Neural progenitor cell (in vitro differentiated cells): ENCODE data around the gene ACTR5. TPM values are rescaled to one million over a fixed set of nuclear protein-coding genes. Genes with fewer than 3 reads are reported as not detected.

Source experiments
- DNase-seq: peaks from one replicate; pipeline ENCODE4 v3.0.0-alpha.2; 2016; ENCODE audit warnings: low spot score
- H2AFZ ChIP-seq: fragments of 200-600 bp; sonication (generic); replicated peaks from 2 replicates; pipeline ENCODE4 v1.6.1; 2016; ENCODE audit warnings: antibody characterized with exemption
- H3F3A ChIP-seq: fragments of 200-600 bp; sonication (generic); 2 replicates; pipeline ENCODE4 v1.6.1; 2016; ENCODE audit warnings: antibody characterized with exemption, low read depth
- H3K27ac ChIP-seq: fragments of 200-600 bp; sonication (generic); 2 replicates; pipeline ENCODE4 v1.5.1; 2016; ENCODE audit warnings: mild to moderate bottlenecking
- H3K27me3 ChIP-seq: fragments of 200-600 bp; sonication (generic); 2 replicates; pipeline ENCODE4 v1.6.1; 2016; ENCODE audit warnings: mild to moderate bottlenecking, moderate library complexity
- H3K36me3 ChIP-seq: fragments of 200-600 bp; sonication (generic); 2 replicates; pipeline ENCODE4 v1.5.1; 2016
- H3K4me1 ChIP-seq: fragments of 200-600 bp; sonication (generic); 2 replicates; pipeline ENCODE4 v1.6.1; 2016; ENCODE audit warnings: mixed run types
- H3K4me2 ChIP-seq: fragments of 200-600 bp; sonication (generic); 2 replicates; pipeline ENCODE4 v1.6.1; 2016
- H3K4me3 ChIP-seq: fragments of 200-600 bp; sonication (generic); 2 replicates; pipeline ENCODE4 v1.5.1; 2016
- H3K79me2 ChIP-seq: fragments of 200-600 bp; sonication (generic); 2 replicates; pipeline ENCODE4 v1.6.1; 2016; ENCODE audit warnings: low read depth
- H3K9ac ChIP-seq: fragments of 200-600 bp; sonication (generic); 2 replicates; pipeline ENCODE4 v1.6.1; 2016
- H3K9me3 ChIP-seq: fragments of 200-600 bp; sonication (generic); 2 replicates; pipeline ENCODE4 v1.5.1; 2016; ENCODE audit warnings: low read depth
- H4K20me1 ChIP-seq: fragments of 200-600 bp; sonication (generic); 2 replicates; pipeline ENCODE4 v1.6.1; 2016; ENCODE audit warnings: low read depth
- H3K27ac Mint-ChIP-seq: 3 replicates; pipeline ENCODE4 v1.8.0; 2021; ENCODE audit warnings: mixed read lengths
- H3K27me3 Mint-ChIP-seq: 2 replicates; pipeline ENCODE4 v1.8.0; 2022; ENCODE audit warnings: low read depth, mild to moderate bottlenecking, inconsistent platforms, moderate library complexity, mixed read lengths; ENCODE audit not compliant: insufficient read depth
- H3K36me3 Mint-ChIP-seq: 3 replicates; pipeline ENCODE4 v1.8.0; 2021; ENCODE audit warnings: mixed read lengths
- H3K4me1 Mint-ChIP-seq: 3 replicates; pipeline ENCODE4 v1.8.0; 2021; ENCODE audit warnings: mixed read lengths
- H3K4me3 Mint-ChIP-seq: 3 replicates; pipeline ENCODE4 v1.8.0; 2021; ENCODE audit warnings: mild to moderate bottlenecking, moderate library complexity, mixed read lengths
- H3K9me3 Mint-ChIP-seq: 3 replicates; pipeline ENCODE4 v1.8.0; 2020; ENCODE audit warnings: mixed read lengths
- CTCF ChIP-seq: fragments of 200-600 bp; sonication (generic); IDR thresholded peaks from 2 replicates; pipeline ENCODE4 v1.5.1; 2017; ENCODE audit warnings: antibody characterized with exemption, mild to moderate bottlenecking
- EZH2 ChIP-seq: fragments of 200-600 bp; sonication (generic); IDR thresholded peaks from 2 replicates; pipeline ENCODE4 v1.6.1; 2017; ENCODE audit warnings: antibody characterized with exemption, mild to moderate bottlenecking, moderate library complexity
- EZH2phosphoT487 ChIP-seq: fragments of 200-600 bp; sonication (generic); IDR thresholded peaks from 2 replicates; pipeline ENCODE4 v1.6.1; 2017; ENCODE audit warnings: antibody characterized with exemption
- small RNA-seq: library from RNA; depleted of rRNA; stranded (forward); fragments of <200 nt; gene quantifications from one replicate; pipeline ENCODE3, GENCODE V24; 2015
- total RNA-seq: library from RNA; depleted of rRNA; stranded (reverse); fragments of >200 nt; gene quantifications from 2 replicates; pipeline ENCODE4 v1.2.3, GENCODE V29; 2015; ENCODE audit warnings: low replicate concordance

The ACTR5 gene
- total RNA-seq, 1 donor from 2014 or later: 9.2 TPM

GRCh38 chr20:38818113-38819065, 70.1 kb downstream of the ACTR5 start:
- peaks cover 10% of the 10 kb centered on the region for H3K9me3 Mint-ChIP-seq
- no peak for DNase-seq
- no peaks in the 10 kb centered on the region for H3F3A ChIP-seq
- H3K4me1 ChIP-seq: no peaks in the 10 kb centered on the region
- H3K27me3 Mint-ChIP-seq: peaks cover 4% of the 10 kb centered on the region
- no peaks in the 10 kb centered on the region for H3K36me3 Mint-ChIP-seq
- no peak overlapping the region for H3K4me2 ChIP-seq
- no peaks in the 10 kb centered on the region for H3K9me3 ChIP-seq
- H3K36me3 ChIP-seq: no peaks in the 10 kb centered on the region
- no peak overlapping the region for H3K4me3 ChIP-seq
- H3K9ac ChIP-seq: no peak overlapping the region
- H3K27ac ChIP-seq: no peak overlapping the region
- no peaks in the 10 kb centered on the region for H3K79me2 ChIP-seq
- H3K4me1 Mint-ChIP-seq: peaks cover 4% of the 10 kb centered on the region
- no peaks in the 10 kb centered on the region for H4K20me1 ChIP-seq
- H3K4me3 Mint-ChIP-seq: no peak overlapping the region
- no peaks in the 10 kb centered on the region for H3K27me3 ChIP-seq
- H2AFZ ChIP-seq: no peak overlapping the region
- no peak overlapping the region for H3K27ac Mint-ChIP-seq
- TF ChIP-seq EZH2phosphoT487: no peak
- TF ChIP-seq CTCF: no peak
- no peak for TF ChIP-seq EZH2

Small RNAs within 50 kb of the gene (small RNA-seq; reads per million reads assigned to genes)
- not detected for gene RF00017

Other genes starting within 250 kb of the ACTR5 start
- not detected in 2 replicates for gene ADIG, start 167.3 kb upstream of the ACTR5 start, total RNA-seq
- gene ARHGAP40, start 146.7 kb upstream of the ACTR5 start, total RNA-seq: not detected in 2 replicates
- 0.04 and 0.37 TPM in 2 replicates for gene SLC32A1, start 24.0 kb upstream of the ACTR5 start, total RNA-seq
- 0.95 and 1.6 TPM in 2 replicates for gene PPP1R16B, start 57.2 kb downstream of the ACTR5 start, total RNA-seq
- 73.9 and 76.7 TPM in 2 replicates for gene FAM83D, start 178.0 kb downstream of the ACTR5 start, total RNA-seq
- 22.0 and 22.5 TPM in 2 replicates for gene DHX35, start 213.9 kb downstream of the ACTR5 start, total RNA-seq